Trophoblast cell (in vitro differentiated cells and primary cell): ENCODE results near the gene TNS3.

Experiments used
- DNase-seq, 2 donors: peaks; one replicate each; pipeline ENCODE4 v3.0.0-alpha.2; 2016
- H2AFZ ChIP-seq: 2 replicates; pipeline ENCODE4 v1.6.1; 2013; ENCODE audit warnings: low read length, moderate library complexity, mild to moderate bottlenecking; ENCODE audit not compliant: insufficient read depth, poor library complexity
- H2AK5ac ChIP-seq: 2 replicates; pipeline ENCODE4 v1.6.1; 2013; ENCODE audit warnings: mild to moderate bottlenecking, low read length
- H2BK120ac ChIP-seq: 2 replicates; pipeline ENCODE4 v1.6.1; 2013; ENCODE audit warnings: low read length, mild to moderate bottlenecking, moderate library complexity; ENCODE audit not compliant: insufficient read depth, poor library complexity
- H2BK12ac ChIP-seq: 2 replicates; pipeline ENCODE4 v1.6.1; 2013; ENCODE audit warnings: mild to moderate bottlenecking, low read length, moderate library complexity
- H2BK5ac ChIP-seq: 2 replicates; pipeline ENCODE4 v1.6.1; 2013; ENCODE audit warnings: low read length, low read depth, moderate library complexity, mild to moderate bottlenecking; ENCODE audit not compliant: poor library complexity
- H3K14ac ChIP-seq: 2 replicates; pipeline ENCODE4 v1.6.1; 2013; ENCODE audit warnings: mild to moderate bottlenecking, low read length
- H3K18ac ChIP-seq: 2 replicates; pipeline ENCODE4 v1.6.1; 2013; ENCODE audit warnings: mild to moderate bottlenecking, low read length
- H3K23ac ChIP-seq: 2 replicates; pipeline ENCODE4 v1.6.1; 2013; ENCODE audit warnings: low read length
- H3K27ac ChIP-seq: 2 replicates; pipeline ENCODE4 v1.5.1; 2013; ENCODE audit warnings: low read depth, mild to moderate bottlenecking, inconsistent platforms, low read length, moderate library complexity
- H3K27me3 ChIP-seq: 2 replicates; pipeline ENCODE4 v1.6.1; 2013; ENCODE audit warnings: inconsistent platforms, mild to moderate bottlenecking, low read length, moderate library complexity; ENCODE audit not compliant: insufficient read depth
- H3K36me3 ChIP-seq, 2 experiments: 1 replicate in 1 of 2; 2 replicates in 1 of 2; pipeline ENCODE4 v1.6.1; 2013; ENCODE audit warnings: low read length in 2 of 2, mild to moderate bottlenecking in 2 of 2, moderate library complexity in 1 of 2; ENCODE audit not compliant: insufficient read depth in 2 of 2, control insufficient read depth in 1 of 2
- H3K4ac ChIP-seq: 2 replicates; pipeline ENCODE4 v1.6.1; 2013; ENCODE audit warnings: low read depth, mild to moderate bottlenecking, low read length, moderate library complexity
- H3K4me1 ChIP-seq, 2 experiments: 1 replicate in 1 of 2; 2 replicates in 1 of 2; pipeline ENCODE4 v1.6.1; 2013; ENCODE audit warnings: low read length in 2 of 2, mild to moderate bottlenecking in 2 of 2, moderate library complexity in 1 of 2; ENCODE audit not compliant: insufficient read depth in 2 of 2, control insufficient read depth in 1 of 2
- H3K4me2 ChIP-seq: 2 replicates; pipeline ENCODE4 v1.6.1; 2013; ENCODE audit warnings: inconsistent platforms, mild to moderate bottlenecking, low read length, moderate library complexity
- H3K4me3 ChIP-seq: 2 replicates; pipeline ENCODE4 v1.5.1; 2013; ENCODE audit warnings: mild to moderate bottlenecking, low read depth, low read length, inconsistent platforms
- H3K79me1 ChIP-seq: one replicate; pipeline ENCODE4 v1.6.1; 2013; ENCODE audit warnings: low read length
- H3K79me2 ChIP-seq: 2 replicates; pipeline ENCODE4 v1.6.1; 2013; ENCODE audit warnings: low read length, mild to moderate bottlenecking; ENCODE audit not compliant: control insufficient read depth, insufficient read depth, poor library complexity
- H3K9ac ChIP-seq: 2 replicates; pipeline ENCODE4 v1.6.1; 2013; ENCODE audit warnings: mild to moderate bottlenecking, low read length
- H3K9me3 ChIP-seq: 2 replicates; pipeline ENCODE4 v1.6.1; 2013; ENCODE audit warnings: low read depth, mild to moderate bottlenecking, control low read depth, inconsistent platforms, low read length; ENCODE audit not compliant: insufficient read depth
- H4K12ac ChIP-seq: 2 replicates; pipeline ENCODE4 v1.6.1; 2013; ENCODE audit warnings: low read depth, mild to moderate bottlenecking, low read length, moderate library complexity
- H4K8ac ChIP-seq: 2 replicates; pipeline ENCODE4 v1.6.1; 2013; ENCODE audit warnings: low read depth, mild to moderate bottlenecking, low read length, moderate library complexity
- H4K91ac ChIP-seq: one replicate; pipeline ENCODE4 v1.6.1; 2013; ENCODE audit warnings: low read depth, mild to moderate bottlenecking, low read length, moderate library complexity
- WGBS: extraction: QIAGEN DNeasy Blood & Tissue Kit; methylation state at CpG from one replicate; pipeline ENCODE4 v1.1.7; 2013; ENCODE audit warnings: missing lambda C conversion rate; ENCODE audit not compliant: insufficient read length, insufficient coverage; ENCODE audit errors: extremely low coverage; 5-methylcytosine and 5-hydroxymethylcytosine counted together

TNS3 gene

GRCh38 chr7:47477191-47478016 lies 104.5 kb downstream of the TNS3 start:
- WGBS = no CpG with 5 or more reads among the region's 8 CpGs
- Histone ChIP-seq H3K4me1 (peaks cover 58 to 70% of the 10 kb centered on the region in 2 experiments), H3K9me3 (peaks cover 3% of the 10 kb centered on the region), H2BK5ac (no peak overlapping the region), H2AK5ac (no peak overlapping the region), H3K14ac (no peak overlapping the region), H2BK120ac (no peak overlapping the region), H3K4ac (peak overlapping the region; percentile 43), H3K4me3 (no peak overlapping the region), H3K36me3 (peaks cover 22 to 47% of the 10 kb centered on the region in 2 experiments), H3K27me3 (no peaks in the 10 kb centered on the region), H3K79me1 (peaks cover 44% of the 10 kb centered on the region), H2AFZ (no peak overlapping the region), H3K79me2 (peaks cover 31% of the 10 kb centered on the region), H3K9ac (no peak overlapping the region), H4K91ac (peak overlapping the region; percentile 16), H3K4me2 (no peak overlapping the region), H4K8ac (no peak overlapping the region), H3K27ac (no peak overlapping the region), H3K23ac (no peak overlapping the region), H4K12ac (no peak overlapping the region), H2BK12ac (no peak overlapping the region), H3K18ac (peak overlapping the region; percentile 31)
- no peak for DNase-seq

GRCh38 chr7:47475880-47476227 lies 106.1 kb downstream of the TNS3 start:
- Histone ChIP-seq H2AFZ (no peak overlapping the region), H4K91ac (peak overlapping the region; percentile 53), H3K4me2 (no peak overlapping the region), H3K9ac (no peak overlapping the region), H3K23ac (no peak overlapping the region), H3K79me1 (peaks cover 35% of the 10 kb centered on the region), H2BK120ac (peak overlapping the region; percentile 50), H2BK12ac (peak overlapping the region; percentile 4), H2BK5ac (peak overlapping the region; percentile 37), H4K8ac (peak overlapping the region; percentile 66), H3K27ac (peak overlapping the region; percentile 61), H2AK5ac (peak overlapping the region; percentile 5), H3K79me2 (peaks cover 27% of the 10 kb centered on the region), H3K27me3 (no peaks in the 10 kb centered on the region), H4K12ac (no peak overlapping the region), H3K9me3 (peaks cover 3% of the 10 kb centered on the region), H3K18ac (peak overlapping the region; percentile 79), H3K4me1 (peaks cover 50 to 55% of the 10 kb centered on the region in 2 experiments), H3K4me3 (no peak overlapping the region), H3K4ac (peak overlapping the region; percentile 8), H3K14ac (peak overlapping the region; percentile 3), H3K36me3 (peaks cover 37 to 62% of the 10 kb centered on the region in 2 experiments)
- no CpG with 5 or more reads among the region's 7 CpGs for WGBS
- DNase-seq = peak in 1 of 2 donors; percentile 62

- H3K4me1 ChIP-seq = peaks cover 46 to 49% of the 10 kb centered on the region in 2 experiments
- peaks cover 38 to 67% of the 10 kb centered on the region in 2 experiments for H3K36me3 ChIP-seq
- peak overlapping the region; percentile 5 for H2AK5ac ChIP-seq
- no peak overlapping the region for H4K12ac ChIP-seq
- H3K27ac ChIP-seq = peak overlapping the region; percentile 61
- H2BK12ac ChIP-seq = peak overlapping the region; percentile 15
- H3K79me1 ChIP-seq = peaks cover 30% of the 10 kb centered on the region
- H3K18ac ChIP-seq = peak overlapping the region; percentile 79
- peaks cover 3% of the 10 kb centered on the region for H3K9me3 ChIP-seq
- H3K4ac ChIP-seq = peak overlapping the region; percentile 12
- H3K79me2 ChIP-seq = peaks cover 27% of the 10 kb centered on the region
- peak overlapping the region; percentile 7 for H3K14ac ChIP-seq
- H4K8ac ChIP-seq = peak overlapping the region; percentile 66
- peak overlapping the region; percentile 58 for H3K23ac ChIP-seq
- no peaks in the 10 kb centered on the region for H3K27me3 ChIP-seq
- peak overlapping the region; percentile 22 for H3K4me2 ChIP-seq
- peak overlapping the region; percentile 53 for H4K91ac ChIP-seq
- H2BK120ac ChIP-seq = peak overlapping the region; percentile 50
- DNase-seq = peak; percentile 98
- H2AFZ ChIP-seq = no peak overlapping the region
- H2BK5ac ChIP-seq = peak overlapping the region; percentile 23
- H3K4me3 ChIP-seq = peak overlapping the region; percentile 27
- 100% methylated on average over 4 of the region's 24 CpGs for WGBS
- H3K9ac ChIP-seq = no peak overlapping the region
Observed at GRCh38 chr7:47474937-47475879, 106.7 kb downstream of the TNS3 start.

GRCh38 chr7:47474211-47474936 lies 107.5 kb downstream of the TNS3 start:
- H3K18ac ChIP-seq = peak overlapping the region; percentile 35
- no peak overlapping the region for H3K9ac ChIP-seq
- no peak overlapping the region for H2AFZ ChIP-seq
- H2AK5ac ChIP-seq = peak overlapping the region; percentile 13
- DNase-seq = no peak
- no peak overlapping the region for H2BK5ac ChIP-seq
- peak overlapping the region; percentile 93 for H3K23ac ChIP-seq
- H3K4ac ChIP-seq = peak overlapping the region; percentile 12
- H3K9me3 ChIP-seq = peaks cover 3% of the 10 kb centered on the region
- peak overlapping the region; percentile 12 for H2BK120ac ChIP-seq
- no peak overlapping the region for H3K4me2 ChIP-seq
- no peaks in the 10 kb centered on the region for H3K27me3 ChIP-seq
- peaks cover 37 to 40% of the 10 kb centered on the region in 2 experiments for H3K4me1 ChIP-seq
- H2BK12ac ChIP-seq = peak overlapping the region; percentile 15
- no peak overlapping the region for H4K12ac ChIP-seq
- H3K14ac ChIP-seq = peak overlapping the region; percentile 7
- peak overlapping the region; percentile 7 for H4K8ac ChIP-seq
- H4K91ac ChIP-seq = peak overlapping the region; percentile 21
- peaks cover 22% of the 10 kb centered on the region for H3K79me2 ChIP-seq
- peaks cover 24% of the 10 kb centered on the region for H3K79me1 ChIP-seq
- peak overlapping the region; percentile 27 for H3K4me3 ChIP-seq
- WGBS = 100% methylated on average over 2 of the region's 2 CpGs
- H3K27ac ChIP-seq = peak overlapping the region; percentile 22
- peaks cover 31 to 60% of the 10 kb centered on the region in 2 experiments for H3K36me3 ChIP-seq
